HG03135 (cell line): Measurements from ENCODE around the gene ZNF135.

Source experiments
- ATAC-seq: cut with Tn5 transposase; IDR thresholded peaks from one replicate; pipeline ENCODE4 v1.9.1; 2021; ENCODE audit warnings: mild to moderate bottlenecking, moderate library complexity; ENCODE audit not compliant: unreplicated experiment

The ZNF135 gene

DNA sequence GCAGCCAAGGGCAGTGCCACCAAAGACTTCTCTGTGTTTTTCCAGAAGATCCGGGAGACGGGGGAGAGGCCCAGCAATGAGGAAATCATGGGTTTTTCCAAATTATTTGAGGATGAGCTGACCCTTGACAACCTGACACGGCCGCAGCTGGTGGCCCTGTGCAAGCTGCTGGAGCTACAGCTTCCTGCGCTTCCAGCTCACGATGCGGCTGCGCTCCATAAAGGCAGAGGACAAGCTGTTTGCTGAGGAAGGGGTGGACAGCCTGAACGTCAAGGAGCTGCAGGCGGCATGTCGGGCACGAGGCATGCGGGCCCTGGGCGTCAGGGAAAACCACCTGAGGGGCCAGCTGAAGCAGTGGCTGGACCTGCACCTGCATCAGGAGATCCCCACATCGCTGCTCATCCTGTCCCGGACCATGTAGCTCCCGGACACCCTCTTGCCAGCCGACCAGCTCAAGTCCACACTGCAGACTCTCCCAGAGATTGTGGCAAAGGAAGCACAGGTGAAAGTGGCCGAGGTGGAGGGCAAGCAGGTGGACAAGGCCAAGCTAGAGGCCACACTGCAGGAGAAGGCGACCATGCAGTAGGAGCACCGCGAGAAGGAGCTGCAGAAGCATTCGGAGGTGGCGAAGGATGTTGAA is 13.6 kb upstream of the ZNF135 start:
- ATAC-seq = no peak

DNA sequence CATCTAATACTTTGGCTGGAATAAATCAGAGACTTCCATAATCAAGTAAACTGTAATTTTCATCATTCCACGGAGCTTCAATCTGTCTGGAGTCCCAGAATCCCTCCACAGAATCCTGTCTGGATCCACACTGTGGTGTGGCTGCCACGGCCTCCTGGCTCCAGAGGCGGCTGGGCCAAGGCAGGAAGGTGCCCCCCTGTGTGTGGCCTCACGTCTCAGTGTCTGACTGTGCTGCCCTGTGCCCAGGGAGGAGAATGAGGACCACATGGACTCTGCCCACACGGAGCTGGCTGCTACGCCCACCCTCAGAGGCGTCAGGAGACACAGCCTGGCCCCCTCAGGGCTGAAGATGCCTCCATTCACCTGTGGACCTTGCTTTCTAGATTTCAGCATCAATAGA is 12.2 kb upstream of the ZNF135 start:
- no peak for ATAC-seq

DNA sequence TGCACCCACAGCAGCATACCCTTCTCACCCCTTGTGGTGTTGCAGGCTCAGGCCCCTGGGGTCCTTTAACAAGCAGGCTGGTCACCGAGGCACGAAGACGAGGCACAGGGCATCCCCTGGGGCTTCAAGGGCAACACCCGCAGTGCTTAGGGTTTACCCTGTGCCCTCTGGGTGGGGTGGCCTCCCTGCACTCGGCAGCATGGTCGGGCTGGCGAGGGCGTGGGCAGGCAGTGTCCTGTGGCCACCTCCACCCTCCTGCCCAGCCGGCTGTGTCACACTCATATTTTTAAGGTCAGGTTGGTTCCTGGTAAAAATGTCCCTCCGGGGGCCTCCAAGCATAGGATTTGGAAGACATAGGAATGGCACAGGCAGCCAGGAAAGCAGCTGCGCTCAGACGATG is 11.4 kb upstream of the ZNF135 start:
- ATAC-seq = no peak

DNA sequence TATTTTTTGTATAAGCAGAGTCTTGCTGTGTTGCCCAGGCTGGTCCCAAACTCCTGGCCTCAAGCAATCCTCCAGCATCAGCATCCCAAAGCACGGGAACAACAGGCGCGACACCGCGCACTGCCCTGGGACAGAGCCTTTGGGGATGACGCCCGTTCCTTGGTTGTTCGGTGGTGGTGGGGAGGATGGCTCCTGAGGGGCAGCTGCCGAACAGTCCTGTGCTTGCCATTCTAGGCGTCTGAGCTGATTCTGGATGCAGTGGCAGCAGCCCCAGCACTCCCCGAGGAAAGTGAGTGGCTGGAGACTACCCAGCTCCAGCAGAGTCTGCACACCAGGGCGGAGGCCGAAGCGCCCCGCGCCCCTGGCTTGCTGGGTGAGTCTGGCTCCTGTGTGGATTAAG is 6.8 kb upstream of the ZNF135 start:
- ATAC-seq = no peak

DNA sequence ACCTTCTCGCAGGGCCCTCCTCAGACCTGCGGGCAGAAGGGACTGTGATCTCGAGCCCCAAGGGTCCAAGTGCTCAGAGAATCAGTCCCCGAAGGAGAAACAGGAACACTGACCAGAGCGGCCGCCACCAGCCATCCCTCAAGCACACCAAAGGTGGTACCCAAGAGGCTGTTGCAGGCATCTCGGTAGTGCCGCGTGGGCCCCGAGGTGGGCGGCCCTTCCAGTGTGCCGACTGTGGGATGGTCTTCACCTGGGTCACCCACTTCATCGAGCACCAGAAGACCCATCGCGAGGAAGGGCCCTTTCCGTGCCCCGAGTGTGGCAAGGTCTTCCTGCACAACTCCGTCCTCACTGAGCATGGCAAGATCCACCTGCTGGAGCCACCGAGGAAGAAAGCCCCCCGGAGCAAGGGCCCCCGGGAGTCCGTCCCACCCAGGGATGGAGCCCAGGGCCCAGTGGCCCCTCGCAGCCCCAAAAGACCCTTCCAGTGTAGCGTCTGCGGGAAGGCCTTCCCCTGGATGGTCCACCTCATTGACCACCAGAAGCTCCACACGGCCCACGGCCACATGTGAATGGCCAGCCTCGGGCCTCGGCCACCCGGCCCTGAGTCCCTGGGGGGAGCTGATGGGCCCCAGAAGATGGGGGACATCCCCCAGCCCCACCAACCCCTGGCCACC is 5.5 kb upstream of the ZNF135 start:
- no peak for ATAC-seq

DNA sequence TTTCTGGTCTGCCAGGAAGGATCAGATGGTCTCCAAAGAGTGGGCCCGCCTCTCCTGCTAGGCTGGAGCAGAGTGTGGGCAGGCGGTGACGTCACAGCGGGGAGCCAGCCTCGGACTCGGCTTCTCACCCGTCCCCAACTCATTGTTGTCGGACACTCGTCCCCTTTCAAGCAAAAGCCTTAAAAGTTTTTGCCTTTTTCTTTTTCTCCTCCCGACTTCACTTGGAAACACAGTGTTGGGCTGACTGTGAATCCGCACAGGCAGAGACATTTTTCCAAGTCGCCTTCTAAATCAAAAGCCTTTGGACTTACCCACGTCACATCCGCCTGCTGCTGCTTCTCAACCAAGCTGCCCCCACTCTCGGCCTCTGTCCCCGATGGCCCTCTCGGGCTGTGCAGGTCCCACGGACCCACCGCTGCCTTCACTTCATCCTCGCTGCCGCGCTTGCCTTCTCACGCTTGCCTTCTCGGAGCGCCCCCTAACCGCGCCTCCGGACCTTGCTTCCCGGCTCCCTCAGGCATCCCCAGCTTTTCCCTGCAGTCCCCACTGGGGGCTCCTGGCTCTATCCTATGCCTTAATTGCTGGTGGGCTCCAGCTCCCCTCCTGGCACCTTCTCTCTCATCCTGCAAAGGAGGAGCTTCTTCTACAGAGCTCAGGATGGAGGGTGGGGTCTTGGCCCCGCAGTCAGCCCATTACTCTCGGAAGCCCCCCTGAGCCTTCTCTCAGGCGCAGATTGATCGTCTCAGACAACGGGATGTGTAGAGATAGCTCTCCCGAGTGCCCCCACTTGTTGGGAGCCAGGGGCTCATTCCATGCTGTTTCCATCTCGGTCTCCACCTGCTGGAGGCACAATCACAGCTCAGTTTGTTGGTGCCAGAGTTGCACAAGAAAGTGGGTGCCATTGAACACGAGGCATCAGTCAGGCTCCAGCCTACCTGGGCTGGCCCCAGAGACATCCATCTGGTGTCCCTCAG is 3.9 kb upstream of the ZNF135 start:
- no peak for ATAC-seq

DNA sequence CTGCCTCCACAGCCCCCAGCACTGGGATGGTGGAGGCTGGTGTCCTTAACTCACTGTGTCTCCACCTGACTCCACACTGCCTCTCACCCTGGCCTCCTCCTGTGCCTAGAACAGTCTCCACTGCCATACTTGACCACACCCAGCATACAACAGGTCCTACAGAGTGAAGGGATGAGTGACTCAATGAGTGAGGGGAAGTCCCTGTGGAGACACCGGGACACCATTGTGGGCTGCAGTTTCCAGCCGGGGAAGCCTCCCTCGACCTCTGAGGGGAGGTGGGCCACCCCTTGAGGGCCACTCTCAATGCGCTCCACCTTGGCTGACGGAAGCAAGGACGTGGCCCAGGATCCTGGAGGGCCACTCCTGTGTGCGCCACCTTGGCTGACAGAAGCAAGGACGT is 2.8 kb upstream of the ZNF135 start:
- ATAC-seq = no peak

DNA sequence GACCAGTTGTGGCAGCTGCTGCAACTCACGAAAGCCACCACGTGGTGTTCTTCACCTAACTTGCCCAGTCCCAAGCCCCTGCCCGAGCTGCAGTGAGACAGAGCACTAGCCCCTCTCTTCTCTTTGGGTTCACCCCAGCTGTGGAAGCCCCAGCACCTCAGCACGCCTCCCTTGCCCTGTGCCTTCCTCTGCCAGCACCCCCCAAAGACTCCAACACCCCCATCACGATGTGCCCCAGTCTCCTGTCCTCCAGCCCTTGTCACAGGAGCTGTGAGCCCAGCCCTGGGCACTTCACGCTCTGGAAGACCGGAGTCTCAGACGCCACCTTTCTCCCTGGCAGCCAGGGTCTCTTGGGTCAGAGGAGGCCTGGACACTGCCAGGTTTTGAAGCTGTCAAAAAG is 2.2 kb upstream of the ZNF135 start:
- ATAC-seq = no peak

DNA sequence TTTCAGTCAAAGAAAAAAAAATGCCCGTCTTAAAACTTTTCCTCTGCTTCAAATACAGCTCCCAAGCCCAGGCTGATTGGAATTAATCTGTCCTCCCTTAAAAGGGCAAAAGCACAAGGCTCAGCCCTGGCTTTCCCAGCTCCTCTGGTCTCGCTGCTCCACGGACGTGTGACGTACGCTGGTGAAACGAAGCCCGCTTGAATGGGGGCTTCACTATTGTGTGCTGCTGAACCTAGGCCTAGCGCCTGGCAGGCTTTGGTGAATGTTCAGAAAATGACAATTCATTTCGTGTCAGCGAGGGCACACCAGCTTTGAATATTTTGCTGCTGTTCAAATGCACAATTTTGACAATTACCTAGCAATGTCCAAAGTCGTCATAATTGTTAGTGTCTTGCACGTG is 615 bp upstream of the ZNF135 start:
- ATAC-seq = no peak

DNA sequence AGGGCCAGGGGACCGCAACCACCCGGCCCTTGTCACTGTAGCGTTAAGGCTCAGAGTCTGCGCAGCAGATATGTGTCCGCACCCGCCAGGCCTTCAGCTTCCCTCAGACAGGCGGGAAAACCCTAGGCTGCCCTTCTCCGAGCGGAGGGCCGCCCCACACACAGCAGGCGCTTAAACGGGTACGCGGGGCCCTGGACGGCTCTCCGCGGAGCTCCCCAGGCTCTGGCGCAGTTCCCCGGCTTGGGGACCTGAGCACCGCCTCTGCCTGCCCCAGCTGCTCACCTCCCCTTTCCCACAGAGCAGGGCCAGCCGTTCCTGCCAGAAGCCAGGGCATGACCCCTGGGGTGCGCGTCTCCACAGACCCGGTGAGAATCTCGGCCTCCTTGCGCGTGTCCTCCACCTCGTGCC is 593 bp downstream of the ZNF135 start:
- no peak for ATAC-seq

DNA sequence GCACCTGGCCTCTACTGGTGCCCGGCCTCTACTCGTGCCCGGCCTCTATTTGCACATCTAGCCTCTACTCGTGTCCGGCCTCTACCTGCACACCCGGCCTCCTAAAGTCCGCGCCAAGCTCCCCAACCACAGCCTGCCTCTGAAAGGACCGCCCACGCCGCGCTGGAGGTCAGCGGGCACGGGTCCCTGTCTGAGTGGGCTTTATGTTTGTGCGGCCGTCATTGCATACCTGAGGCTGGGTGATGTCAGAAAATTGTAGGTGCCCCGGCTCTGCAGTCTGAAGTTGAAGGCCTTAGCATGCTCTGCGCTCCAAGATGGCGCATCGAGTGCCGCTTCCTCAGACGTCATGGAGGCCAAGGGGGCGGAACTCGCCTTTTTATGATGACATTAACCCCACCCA is 1.1 kb downstream of the ZNF135 start:
- no peak for ATAC-seq

DNA sequence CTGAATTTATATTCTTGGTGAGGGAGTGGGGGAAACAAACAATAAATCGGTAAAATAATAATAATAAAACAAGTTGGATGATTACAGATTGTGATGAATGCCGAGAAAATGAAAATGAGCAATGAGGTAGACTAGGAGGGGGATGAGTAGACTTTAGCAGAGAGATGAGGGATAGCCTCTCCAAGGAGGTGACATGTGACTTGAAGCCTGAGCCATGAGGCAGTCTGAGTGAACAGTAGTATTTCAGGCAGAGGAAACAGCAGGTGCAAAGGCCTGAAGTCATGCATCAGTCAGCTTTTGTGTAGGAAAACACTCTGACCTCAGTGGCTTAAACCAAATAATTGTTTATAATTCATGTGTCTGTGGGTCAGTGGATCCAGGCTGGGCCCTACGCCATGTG is 4.6 kb downstream of the ZNF135 start:
- no peak for ATAC-seq

DNA sequence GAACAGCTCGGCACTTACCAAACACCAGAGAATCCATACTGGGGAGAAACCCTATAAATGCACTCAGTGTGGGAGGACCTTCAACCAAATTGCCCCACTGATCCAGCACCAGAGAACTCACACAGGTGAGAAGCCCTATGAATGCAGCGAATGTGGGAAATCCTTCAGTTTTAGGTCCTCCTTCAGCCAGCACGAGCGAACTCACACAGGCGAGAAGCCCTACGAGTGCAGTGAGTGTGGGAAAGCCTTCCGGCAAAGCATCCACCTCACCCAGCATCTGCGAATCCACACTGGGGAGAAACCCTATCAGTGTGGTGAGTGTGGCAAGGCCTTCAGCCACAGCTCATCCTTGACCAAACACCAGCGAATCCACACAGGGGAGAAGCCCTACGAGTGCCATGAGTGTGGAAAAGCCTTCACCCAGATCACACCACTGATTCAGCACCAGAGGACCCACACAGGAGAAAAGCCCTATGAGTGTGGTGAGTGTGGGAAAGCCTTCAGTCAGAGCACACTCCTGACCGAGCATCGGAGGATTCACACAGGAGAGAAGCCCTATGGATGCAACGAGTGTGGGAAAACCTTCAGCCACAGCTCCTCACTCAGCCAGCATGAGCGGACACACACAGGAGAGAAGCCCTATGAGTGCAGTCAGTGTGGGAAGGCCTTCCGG is 8.3 kb downstream of the ZNF135 start:
- ATAC-seq = no peak

DNA sequence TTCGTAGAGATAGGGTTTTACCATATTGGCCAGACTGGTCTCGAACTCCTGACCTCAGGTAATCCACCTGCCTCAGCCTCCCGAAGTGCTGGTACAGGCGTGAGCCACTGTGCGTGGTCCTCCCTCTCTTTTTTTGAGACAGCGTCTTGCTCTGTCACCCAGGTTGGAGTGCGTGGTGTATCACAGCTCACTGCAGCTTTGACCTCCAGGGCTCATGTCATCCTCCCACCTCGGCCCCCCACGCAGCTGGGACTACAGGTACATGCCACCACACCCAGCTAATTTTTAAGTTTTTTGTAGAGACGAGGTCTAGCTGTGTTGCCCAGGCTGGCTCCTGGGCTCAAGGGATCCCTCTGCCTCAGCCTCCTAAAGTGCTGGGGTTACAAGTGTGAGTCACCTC is 20.7 kb downstream of the ZNF135 start:
- no peak for ATAC-seq

DNA sequence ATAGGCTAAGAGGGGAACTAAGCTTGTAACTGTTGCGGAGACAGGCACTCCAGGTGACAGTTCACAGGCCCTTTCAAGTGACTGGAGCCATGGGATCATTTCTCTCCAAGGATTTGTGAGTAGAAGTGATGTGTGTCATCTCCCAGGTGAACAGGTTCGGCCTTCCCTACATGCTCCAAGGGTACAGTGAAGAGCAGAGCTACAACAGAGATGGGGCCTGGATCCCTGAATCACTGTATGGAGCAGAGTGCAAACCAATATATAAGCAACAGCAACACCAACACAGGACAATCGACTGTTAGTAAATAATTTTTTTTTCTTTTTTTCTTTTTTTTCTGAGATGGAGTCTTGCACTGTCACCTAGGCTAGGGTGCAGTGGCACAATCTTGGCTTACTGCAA is 23.9 kb downstream of the ZNF135 start:
- no peak for ATAC-seq

DNA sequence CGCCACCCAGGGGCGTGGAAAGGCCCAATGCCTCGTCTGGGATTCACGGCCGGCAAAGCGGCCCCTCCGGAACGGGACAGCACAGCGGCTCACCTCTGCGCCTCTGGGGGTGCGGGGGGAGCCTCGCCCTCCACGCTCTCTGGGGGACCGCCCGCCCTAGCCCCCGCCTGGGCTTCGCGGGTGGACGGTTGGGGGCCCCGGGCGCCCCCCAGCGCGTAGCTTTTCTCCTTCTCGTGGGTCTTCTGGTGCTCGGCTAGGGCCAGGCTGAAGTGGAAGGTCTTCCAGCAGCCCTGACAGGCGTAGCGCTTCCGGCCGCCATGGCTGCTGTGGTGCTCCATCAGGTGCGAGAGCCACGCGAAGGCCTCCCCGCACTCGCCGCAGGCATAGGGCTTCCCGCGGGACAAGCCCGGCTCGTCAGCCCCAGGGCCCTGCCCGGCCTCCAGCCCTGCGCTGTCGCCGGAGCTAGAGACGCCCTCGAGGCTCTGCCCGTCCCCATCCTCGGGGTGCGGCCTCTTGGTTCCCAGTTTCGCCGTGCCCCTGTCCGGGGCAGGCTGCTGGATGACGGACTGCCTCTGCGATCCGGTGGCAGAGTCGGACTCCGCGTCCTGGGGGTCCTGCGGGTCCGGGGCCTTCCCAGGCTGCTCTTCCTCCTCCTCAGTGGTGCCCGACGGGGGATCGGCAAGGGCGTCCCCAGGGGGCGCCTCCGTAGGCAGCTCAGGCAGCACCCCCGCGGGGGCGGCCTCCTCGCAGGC is 25.7 kb downstream of the ZNF135 start:
- no peak for ATAC-seq

DNA sequence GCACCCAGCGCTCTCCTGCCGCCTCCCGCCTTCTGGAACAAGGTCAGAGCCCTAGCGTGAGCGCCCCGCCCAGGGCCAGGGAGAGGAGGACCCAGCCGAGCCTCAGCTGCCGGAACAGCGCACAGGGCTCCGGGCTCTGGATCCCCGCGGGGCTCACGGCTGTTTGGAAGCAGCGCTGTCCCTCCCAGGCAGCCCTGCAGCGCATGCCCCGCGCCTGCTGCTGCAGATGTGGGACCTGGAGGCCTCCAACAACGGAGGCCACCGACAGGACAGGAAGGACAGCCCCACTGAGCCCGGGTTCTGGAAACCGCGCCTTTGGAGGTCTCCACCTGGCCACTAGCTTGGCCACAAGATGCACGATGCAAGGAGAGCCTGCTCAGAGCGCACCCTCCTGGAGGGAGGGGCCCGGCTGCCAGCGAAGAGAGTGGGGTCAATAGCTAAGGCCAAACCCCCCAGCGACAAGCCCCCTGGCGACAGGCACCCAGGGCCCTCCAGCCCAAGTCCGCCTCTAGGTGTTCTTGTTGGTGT is 26.3 kb downstream of the ZNF135 start:
- ATAC-seq = no peak

DNA sequence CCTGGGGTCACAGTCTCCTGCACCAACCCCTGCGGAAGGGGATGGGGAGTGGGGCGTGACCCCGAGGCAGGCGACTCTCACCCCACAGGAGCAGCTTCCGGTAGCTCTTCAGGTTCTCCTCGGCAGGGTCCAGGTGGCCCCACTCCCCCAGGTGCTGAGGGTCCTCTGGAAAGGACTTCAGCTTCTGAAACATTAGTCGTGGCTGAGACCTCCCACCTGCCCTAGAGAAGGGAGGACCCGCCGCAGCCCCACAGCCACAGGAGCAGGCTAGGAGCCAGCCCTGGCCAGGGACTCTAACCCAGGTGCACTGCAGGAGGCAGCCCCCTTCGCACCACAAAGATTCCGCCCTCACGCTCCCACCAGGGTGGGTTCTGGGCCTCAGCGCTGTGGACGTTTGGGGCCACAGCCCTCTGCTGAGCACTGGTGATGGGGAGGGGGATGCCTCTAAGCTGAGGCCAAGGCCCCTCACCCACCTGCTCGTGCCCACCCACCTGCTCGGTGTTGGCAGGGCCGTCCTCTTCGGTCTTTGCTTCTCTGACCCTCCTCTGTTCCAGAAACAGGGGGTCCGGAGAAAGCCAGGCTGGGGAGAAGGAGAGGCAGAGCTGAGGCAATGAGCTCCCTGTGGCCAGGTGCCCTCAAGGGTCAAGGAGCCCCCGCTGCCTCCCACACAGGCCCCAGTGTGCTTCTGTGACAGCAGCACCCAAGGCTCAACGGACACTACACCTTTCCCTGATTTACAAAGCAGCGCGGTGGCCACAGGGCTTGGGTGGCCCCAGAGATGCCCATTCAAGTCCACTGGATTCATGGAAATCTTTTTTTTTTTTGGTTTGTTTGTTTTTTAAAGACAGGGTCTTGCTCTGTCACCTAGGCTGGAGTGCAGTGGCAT is 28.0 kb downstream of the ZNF135 start:
- no peak for ATAC-seq

DNA sequence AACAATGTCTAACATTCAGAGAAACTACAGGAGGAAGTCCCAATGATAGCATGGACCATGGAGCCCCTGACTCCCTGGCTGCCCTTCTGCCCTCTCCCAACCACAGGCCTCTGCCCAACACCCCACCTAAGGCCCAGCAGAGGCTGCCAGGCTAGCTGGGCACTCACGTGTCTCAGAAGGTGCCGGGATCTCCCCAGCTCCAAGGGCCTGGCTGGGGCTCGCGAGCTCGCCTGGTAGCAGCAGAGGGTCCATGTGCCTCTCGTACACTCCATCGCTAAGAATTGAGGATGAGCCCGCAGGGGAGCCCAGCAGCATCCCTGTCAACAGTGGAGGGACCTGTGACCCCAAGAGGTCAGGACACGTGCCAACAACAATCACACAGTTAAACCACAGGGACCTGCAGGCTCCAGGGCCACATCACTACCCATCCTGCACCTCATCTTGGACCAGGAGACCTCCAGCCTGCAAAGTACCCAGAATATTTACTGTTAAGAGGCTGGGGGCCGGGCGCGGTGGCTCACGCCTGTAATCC is 29.5 kb downstream of the ZNF135 start:
- no peak for ATAC-seq
